Kidney (tissue), 14 donors: ENCODE results near the gene HRC. TPM values are rescaled to one million over a fixed set of nuclear protein-coding genes. Genes with fewer than 3 reads are reported as not detected.
"Not testable (repeated sequence)": the region's sequence is repeated elsewhere in the genome, so short reads cannot be mapped to it uniquely, and the experiment has no call there.

Experiments used
- DNase-seq, 5 donors: peaks; one replicate each; pipeline ENCODE4 v3.0.0-alpha.2; 2013 to 2020
- FAIRE-seq: peaks from 2 replicates; lab custom pipeline; 2012; peaks lifted over from hg19 to GRCh38; lab: Jason Lieb, UNC
- H3K27ac ChIP-seq, 2 donors: one replicate each; pipeline ENCODE4 v1.7.0; 2013; ENCODE audit warnings: low read depth in 2 of 2, low read length in 2 of 2, inconsistent platforms in 1 of 2
- H3K27me3 ChIP-seq: one replicate; pipeline ENCODE4 v1.7.1; 2013; ENCODE audit warnings: low read length, inconsistent platforms; ENCODE audit not compliant: control insufficient read depth, insufficient read depth
- H3K36me3 ChIP-seq, 3 donors: one replicate each; pipeline versions ENCODE4 v1.7.0 to v1.7.1; 2013; ENCODE audit warnings: low read length in 3 of 3, control low read depth in 1 of 3, inconsistent platforms in 1 of 3; ENCODE audit not compliant: insufficient read depth in 3 of 3, control insufficient read depth in 2 of 3
- H3K4me1 ChIP-seq, 3 donors: one replicate each; pipeline versions ENCODE4 v1.7.0 to v1.7.1; 2013; ENCODE audit warnings: low read length in 3 of 3, inconsistent platforms in 1 of 3, low read depth in 1 of 3; ENCODE audit not compliant: control insufficient read depth in 2 of 3, insufficient read depth in 2 of 3
- H3K4me3 ChIP-seq, 3 donors: one replicate each; pipeline versions ENCODE4 v1.7.0 to v1.8.1; 2013; ENCODE audit warnings: low read length in 3 of 3, control low read depth in 1 of 3, inconsistent platforms in 1 of 3
- H3K9ac ChIP-seq, 3 donors: one replicate each; pipeline versions ENCODE4 v1.7.0 to v1.7.1; 2013; ENCODE audit warnings: low read length in 3 of 3, control low read depth in 1 of 3, inconsistent platforms in 1 of 3
- H3K9me3 ChIP-seq, 3 donors: one replicate each; pipeline versions ENCODE4 v1.7.0 to v1.7.1; 2013; ENCODE audit warnings: low read length in 3 of 3, control low read depth in 1 of 3, inconsistent platforms in 1 of 3; ENCODE audit not compliant: control insufficient read depth in 2 of 3, insufficient read depth in 1 of 3
- CTCF ChIP-seq: IDR thresholded peaks from 3 replicates; pipeline ENCODE4 v1.5.1; 2012; ENCODE audit warnings: mild to moderate bottlenecking, moderate library complexity, borderline replicate concordance; ENCODE audit not compliant: insufficient read depth; ENCODE audit errors: extremely low read depth
- intact Hi-C: fragments of 100-400 bp; cut with DNase I; formaldehyde crosslinking; loops from one replicate; pipeline ENCODE4 v1.11.1; 2022
- polyA plus RNA-seq: library from polyadenylated mRNA; stranded (reverse); fragments of 350-450 nt; fragmentation: Illumina TruSeq; extraction: RNeasy Lipid Tissue Mini Kit (QIAGEN cat#74804); gene quantifications from one replicate; pipeline ENCODE4 v1.2.3, GENCODE V29; 2014; ENCODE audit warnings: low read depth, low replicate concordance; ENCODE audit not compliant: insufficient read depth
- total RNA-seq: library from RNA; stranded (reverse); fragmentation: NEBNext Ultra II Directional; extraction: Animal tissue kit (Norgen Biotek cat#: 25700); gene quantifications from one replicate; pipeline ENCODE4 v1.2.1, GENCODE V29; 2021
- donor health status: control.
- donor health status: control.
- donor health status: control.
- donor health status: control.
- donor health status: control.
- donor health status: DM: yes; HTN: yes; CAD: no.
- donor health status: Normal renal cell carcinoma (clear cell type).

HRC gene
- total and polyA plus RNA-seq, 2 donors from 2014 or later: 4.2 to 7.0 TPM

DNA sequence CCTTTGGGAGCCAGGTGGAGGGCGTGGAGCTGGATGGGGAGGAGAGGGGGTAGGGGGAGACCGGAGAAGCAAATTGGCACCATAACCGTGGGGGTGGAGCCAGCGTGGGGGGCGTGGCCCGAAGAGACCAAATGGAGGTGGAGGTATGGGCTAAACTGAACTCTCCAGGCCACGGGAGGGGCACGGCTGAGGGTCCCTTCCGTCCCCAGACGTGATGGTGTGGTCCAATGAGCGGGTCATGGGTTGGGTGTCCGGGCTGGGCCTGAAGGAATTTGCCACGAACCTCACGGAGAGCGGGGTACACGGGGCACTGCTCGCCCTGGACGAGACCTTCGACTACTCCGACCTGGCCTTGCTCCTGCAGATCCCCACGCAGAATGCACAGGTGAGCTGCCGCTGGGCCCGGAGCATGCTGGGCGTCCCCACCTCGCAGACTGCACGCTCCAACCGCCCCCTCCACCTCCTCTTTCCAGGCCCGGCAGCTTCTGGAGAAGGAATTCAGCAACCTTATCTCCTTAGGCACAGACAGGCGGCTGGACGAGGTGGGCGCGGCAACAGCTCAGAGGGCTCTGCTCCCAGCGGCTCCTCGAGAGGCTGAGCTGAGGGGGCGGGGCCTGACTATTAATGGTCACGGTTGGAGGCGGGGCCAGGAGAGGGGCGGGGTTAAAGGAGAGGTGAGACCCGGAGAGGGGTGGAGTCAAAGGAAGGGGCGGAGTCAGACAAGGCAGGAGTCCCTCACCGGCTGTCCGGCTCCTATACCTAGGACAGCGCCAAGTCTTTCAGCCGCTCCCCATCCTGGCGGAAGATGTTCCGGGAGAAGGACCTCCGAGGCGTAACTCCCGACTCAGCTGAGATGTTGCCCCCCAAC lies 6.2 kb downstream of the HRC start:
- peak overlapping the region; percentile 83 to 89 for H3K27ac ChIP-seq
- intact Hi-C loops: no loop called here
- H3K4me1 ChIP-seq: peaks cover 0 to 25% (median 0%) of the 10 kb centered on the region in 3 donors
- DNase-seq (peak; percentile 99 to 100 (median 99)), FAIRE-seq (no peak)
- no peaks in the 10 kb centered on the region for H3K36me3 ChIP-seq
- no peaks in the 10 kb centered on the region for H3K27me3 ChIP-seq
- H3K4me3 ChIP-seq: peak overlapping the region; percentile 55 to 89 (median 88)
- H3K9ac ChIP-seq: peak overlapping the region; percentile 38 to 85 (median 71)
- no peaks in the 10 kb centered on the region for H3K9me3 ChIP-seq
- TF ChIP-seq CTCF: no peak

- H3K9ac ChIP-seq: peak overlapping the region in 1 of 3 donors; percentile 40
- peaks cover 0 to 25% (median 0%) of the 10 kb centered on the region in 3 donors for H3K4me1 ChIP-seq
Measured at GRCh38 chr19:49148044-49148682, 7.0 kb downstream of the HRC start.

DNA sequence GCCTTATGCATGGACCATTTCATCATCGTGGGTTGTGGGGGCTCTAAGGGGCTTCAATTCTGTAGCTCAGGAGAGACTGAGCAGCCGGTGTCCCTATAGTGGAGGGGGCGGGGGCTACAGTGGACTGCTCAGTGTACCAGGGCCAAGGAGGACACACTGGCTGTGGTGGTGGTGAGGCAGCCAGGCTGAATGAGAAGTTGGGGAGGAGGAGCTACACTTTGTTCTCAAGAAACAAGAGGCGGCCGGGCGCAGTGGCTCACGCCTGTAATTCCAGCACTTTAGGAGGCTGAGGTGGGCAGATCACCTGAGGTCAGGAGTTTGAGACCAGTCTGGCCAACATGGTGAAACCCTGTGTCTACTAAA lies 8.8 kb downstream of the HRC start:
- H3K9me3 ChIP-seq, H3K9ac ChIP-seq, H3K36me3 ChIP-seq, H3K27ac ChIP-seq, DNase-seq, intact Hi-C loops, H3K27me3 ChIP-seq, FAIRE-seq: not testable (repeated sequence)
- H3K4me3 ChIP-seq: peak overlapping the region in 1 of 3 donors; percentile 44
- peaks cover 0 to 26% (median 0%) of the 10 kb centered on the region in 3 donors for H3K4me1 ChIP-seq

More at GRCh38 chr19:49148044-49148682, 7.0 kb downstream of the HRC start:
- H3K27me3 ChIP-seq: no peaks in the 10 kb centered on the region
- no peaks in the 10 kb centered on the region for H3K36me3 ChIP-seq
- FAIRE-seq (no peak), DNase-seq (peak in 2 of 5 donors; percentile 59 to 67)
- H3K27ac ChIP-seq: peak overlapping the region; percentile 16 to 41
- TF ChIP-seq CTCF: no peak
- intact Hi-C loops: no loop called here
- H3K4me3 ChIP-seq: peak overlapping the region in 2 of 3 donors; percentile 51 to 89
- no peaks in the 10 kb centered on the region for H3K9me3 ChIP-seq
